K562 (cell line): ENCODE measurements around the gene PTCRA. TPM values are rescaled to one million over a fixed set of nuclear protein-coding genes. Genes with fewer than 3 reads are reported as not detected.

ENCODE experiments used
- ATF1 ChIP-seq, 2 experiments: fragments of 450-650 bp in 1 of 2; IDR thresholded peaks; 2 replicates each; pipeline ENCODE4 v1.6.1; 2016; ENCODE audit warnings: missing compliant biosample characterization in 1 of 2, missing genetic modification characterization in 1 of 2
- BCL6 ChIP-seq: fragments of 250-450 bp; sonication (Bioruptor Pico); IDR thresholded peaks from 2 replicates; pipeline ENCODE4 v1.4.0; 2020
- CCAR2 ChIP-seq: fragments of 200-400 bp; formaldehyde crosslinking; IDR thresholded peaks from 2 replicates; pipeline ENCODE4 v1.6.1; 2017; ENCODE audit warnings: mild to moderate bottlenecking, low read depth, low read length
- CEBPG ChIP-seq, 3 experiments: fragments of 200-800 bp in 1 of 3; sonication (Bioruptor generic) in 1 of 3; sonication (generic) in 1 of 3; formaldehyde crosslinking in 1 of 3; IDR thresholded peaks in 2 of 3; conservative IDR thresholded peaks in 1 of 3; 2 replicates each; pipeline versions ENCODE4 v1.6.1 to v1.8.0; 2016 to 2022; ENCODE audit warnings: missing compliant biosample characterization in 2 of 3, missing genetic modification characterization in 2 of 3, mild to moderate bottlenecking in 1 of 3, missing genetic modification reagents in 1 of 3
- CREBBP ChIP-seq: IDR thresholded peaks from one replicate; pipeline ENCODE4 v1.6.1; 2012; ENCODE audit warnings: low read depth, mild to moderate bottlenecking, control low read depth, inconsistent platforms, low read length
- ELF1 ChIP-seq: fragments of 200-800 bp; sonication (Bioruptor generic); IDR thresholded peaks from 2 replicates; pipeline ENCODE4 v1.6.1; 2016; ENCODE audit warnings: missing genetic modification characterization, missing compliant biosample characterization
- FOXA3 ChIP-seq, 2 experiments: fragments of 450-650 bp in 1 of 2; sonication (generic) in 1 of 2; formaldehyde crosslinking; IDR thresholded peaks in 1 of 2; conservative IDR thresholded peaks in 1 of 2; 2 replicates each; pipeline versions ENCODE4 v1.4.0 to v1.8.0; 2020 to 2022; ENCODE audit warnings: mild to moderate bottlenecking in 2 of 2, missing genetic modification reagents in 1 of 2
- HNRNPK ChIP-seq: fragments of 200-400 bp; formaldehyde crosslinking; IDR thresholded peaks from one replicate; pipeline ENCODE4 v1.6.1; 2018; ENCODE audit warnings: mild to moderate bottlenecking, low read depth, low read length; ENCODE audit not compliant: poor library complexity, severe bottlenecking
- L3MBTL2 ChIP-seq: fragments of 450-650 bp; IDR thresholded peaks from 2 replicates; pipeline ENCODE4 v1.6.1; 2016; ENCODE audit warnings: mild to moderate bottlenecking, moderate library complexity
- LARP7 ChIP-seq: fragments of 450-650 bp; IDR thresholded peaks from 2 replicates; pipeline ENCODE4 v1.6.1; 2016
- MAZ ChIP-seq, 2 experiments: fragments of 450-650 bp in 1 of 2; sonication (generic) in 1 of 2; formaldehyde crosslinking; IDR thresholded peaks in 1 of 2; conservative IDR thresholded peaks in 1 of 2; 2 replicates each; pipeline versions ENCODE4 v1.4.0 to v1.5.0; 2020; ENCODE audit warnings: mild to moderate bottlenecking in 1 of 2, missing genetic modification reagents in 1 of 2
- POLR3A ChIP-seq: IDR thresholded peaks from 2 replicates; pipeline ENCODE4 v1.6.1; 2011; ENCODE audit warnings: borderline replicate concordance, mild to moderate bottlenecking, moderate library complexity; ENCODE audit not compliant: insufficient read length, insufficient read depth; ENCODE audit errors: extremely low read depth
- SMC3 ChIP-seq: conservative IDR thresholded peaks from 2 replicates; pipeline ENCODE4 v1.6.1; 2011; ENCODE audit warnings: low read depth, low read length, improper control_type of control experiment; ENCODE audit not compliant: insufficient read depth
- SNRNP70 ChIP-seq: fragments of 200-400 bp; formaldehyde crosslinking; optimal IDR thresholded peaks from 2 replicates; pipeline ENCODE3; 2017; ENCODE audit warnings: low read depth, low read length
- TAL1 ChIP-seq: fragments of 450-650 bp; IDR thresholded peaks from 2 replicates; pipeline ENCODE4 v1.6.1; 2016; ENCODE audit warnings: mild to moderate bottlenecking
- ZKSCAN1 ChIP-seq: fragments of 150-350 bp; IDR thresholded peaks from 2 replicates; pipeline ENCODE4 v1.6.1; 2016; ENCODE audit warnings: low read depth, low read length
- ZNF165 ChIP-seq: fragments of 250-450 bp; sonication (Bioruptor Pico); IDR thresholded peaks from 2 replicates; pipeline ENCODE4 v1.4.0; 2020; ENCODE audit warnings: borderline replicate concordance
- ZNF785 ChIP-seq: fragments of 250-450 bp; sonication (Bioruptor Pico); IDR thresholded peaks from 2 replicates; pipeline ENCODE4 v1.4.0; 2020; ENCODE audit warnings: mild to moderate bottlenecking
- polyA plus RNA-seq, 8 experiments: library from polyadenylated mRNA; depleted of rRNA in 4 of 8; stranded (reverse) in 5 of 8; unstranded in 3 of 8; fragments of >200 nt; fragmentation: Nextera tagmentation in 2 of 8; fragmentation: Illumina TruSeq in 1 of 8; extraction: Ambion mirVana in 2 of 8; extraction: Trizol in 1 of 8; gene quantifications; 2 replicates each; pipeline versions ENCODE4 v1.2.1 to v1.2.3, GENCODE V29; 2011 to 2014; ENCODE audit warnings: inconsistent platforms in 1 of 8, missing spikeins in 1 of 8
- total RNA-seq, 7 experiments: library from RNA; depleted of rRNA in 6 of 7; stranded (reverse); fragments of >200 nt in 6 of 7; fragmentation: Illumina TruSeq in 2 of 7; extraction: Trizol in 2 of 7; gene quantifications; 2 replicates each; pipeline versions ENCODE4 v1.2.1 to v1.2.3, GENCODE V29; 2011 to 2021; ENCODE audit warnings: low replicate concordance in 1 of 7
- TF ChIP-seq, protein P1 (sequence below): fragments of 450-650 bp; IDR thresholded peaks from 2 replicates; pipeline ENCODE4 v1.6.1; 2017; ENCODE audit warnings: mild to moderate bottlenecking, moderate library complexity
- TF ChIP-seq, protein P2 (sequence below): fragments of 250-450 bp; sonication (Bioruptor Pico); IDR thresholded peaks from 2 replicates; pipeline ENCODE4 v1.5.0; 2022; ENCODE audit warnings: mild to moderate bottlenecking
- TF ChIP-seq, protein P3 (sequence below): fragments of 450-650 bp; IDR thresholded peaks from 2 replicates; pipeline ENCODE4 v1.6.1; 2016; ENCODE audit warnings: missing biosample characterization, missing genetic modification characterization

Gene PTCRA
- total and polyA plus RNA-seq, 9 of the 15 experiments (the other 6 are each of a cell fraction or from before 2014, with no cell fraction given) = 0.21 TPM; not detected in 8

DNA sequence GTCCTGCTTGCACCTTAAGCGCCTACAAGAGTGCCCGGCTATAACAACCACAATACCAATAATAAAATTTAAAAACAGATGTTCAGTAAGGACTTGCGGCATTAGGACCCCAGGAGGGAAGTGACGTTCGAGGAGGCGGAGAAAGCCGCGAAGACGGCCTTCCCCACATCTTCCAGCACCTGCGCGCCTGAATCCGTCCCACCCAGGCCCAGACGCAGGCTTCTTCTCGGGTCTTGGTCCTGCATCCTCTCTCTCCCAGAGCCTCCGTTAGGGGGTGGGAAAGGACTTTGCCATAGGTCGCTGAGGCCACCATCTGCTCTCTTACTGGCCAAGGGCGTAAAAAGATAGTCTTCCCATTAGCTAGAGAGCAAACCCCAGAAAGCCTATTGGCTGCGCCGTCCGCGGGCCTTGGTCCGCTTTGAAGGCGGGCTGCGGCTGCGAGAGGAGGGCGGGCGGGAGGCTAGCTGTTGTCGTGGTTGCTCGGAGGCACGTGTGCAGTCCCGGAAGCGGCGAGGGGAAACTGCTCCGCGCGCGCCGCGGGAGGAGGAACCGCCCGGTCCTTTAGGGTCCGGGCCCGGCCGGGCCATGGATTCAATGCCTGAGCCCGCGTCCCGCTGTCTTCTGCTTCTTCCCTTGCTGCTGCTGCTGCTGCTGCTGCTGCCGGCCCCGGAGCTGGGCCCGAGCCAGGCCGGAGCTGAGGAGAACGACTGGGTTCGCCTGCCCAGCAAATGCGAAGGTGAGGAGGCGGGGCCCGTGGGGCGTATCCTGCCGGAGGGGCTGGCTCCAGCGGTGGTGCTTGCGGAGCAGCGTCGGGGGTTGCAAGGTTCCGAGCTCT is 13.3 kb downstream of the PTCRA start, which contains the start of gene CNPY3 (continued):
- TF ChIP-seq CEBPG (CRISPR knock-in tag; IDR thresholded peaks at IDR 0.05) = no peak
- TF ChIP-seq CEBPG (tag; conservative IDR thresholded peaks at IDR 0.05 in 1 of 2, IDR thresholded peaks at IDR 0.05 in 1 of 2) = no peak
- TF ChIP-seq CCAR2 = no peak
- TF ChIP-seq CREBBP = no peak
- peak; percentile 75 to 84 for TF ChIP-seq MAZ (CRISPR knock-in tag; conservative IDR thresholded peaks at IDR 0.05 in 1 of 2, IDR thresholded peaks at IDR 0.05 in 1 of 2)
- TF ChIP-seq LARP7 = no peak
- TF ChIP-seq POLR3A = no peak
- TF ChIP-seq L3MBTL2 = peak; percentile 100
- TF ChIP-seq, protein P1, sequence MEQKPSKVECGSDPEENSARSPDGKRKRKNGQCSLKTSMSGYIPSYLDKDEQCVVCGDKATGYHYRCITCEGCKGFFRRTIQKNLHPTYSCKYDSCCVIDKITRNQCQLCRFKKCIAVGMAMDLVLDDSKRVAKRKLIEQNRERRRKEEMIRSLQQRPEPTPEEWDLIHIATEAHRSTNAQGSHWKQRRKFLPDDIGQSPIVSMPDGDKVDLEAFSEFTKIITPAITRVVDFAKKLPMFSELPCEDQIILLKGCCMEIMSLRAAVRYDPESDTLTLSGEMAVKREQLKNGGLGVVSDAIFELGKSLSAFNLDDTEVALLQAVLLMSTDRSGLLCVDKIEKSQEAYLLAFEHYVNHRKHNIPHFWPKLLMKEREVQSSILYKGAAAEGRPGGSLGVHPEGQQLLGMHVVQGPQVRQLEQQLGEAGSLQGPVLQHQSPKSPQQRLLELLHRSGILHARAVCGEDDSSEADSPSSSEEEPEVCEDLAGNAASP = no peak
- TF ChIP-seq, protein P2, sequence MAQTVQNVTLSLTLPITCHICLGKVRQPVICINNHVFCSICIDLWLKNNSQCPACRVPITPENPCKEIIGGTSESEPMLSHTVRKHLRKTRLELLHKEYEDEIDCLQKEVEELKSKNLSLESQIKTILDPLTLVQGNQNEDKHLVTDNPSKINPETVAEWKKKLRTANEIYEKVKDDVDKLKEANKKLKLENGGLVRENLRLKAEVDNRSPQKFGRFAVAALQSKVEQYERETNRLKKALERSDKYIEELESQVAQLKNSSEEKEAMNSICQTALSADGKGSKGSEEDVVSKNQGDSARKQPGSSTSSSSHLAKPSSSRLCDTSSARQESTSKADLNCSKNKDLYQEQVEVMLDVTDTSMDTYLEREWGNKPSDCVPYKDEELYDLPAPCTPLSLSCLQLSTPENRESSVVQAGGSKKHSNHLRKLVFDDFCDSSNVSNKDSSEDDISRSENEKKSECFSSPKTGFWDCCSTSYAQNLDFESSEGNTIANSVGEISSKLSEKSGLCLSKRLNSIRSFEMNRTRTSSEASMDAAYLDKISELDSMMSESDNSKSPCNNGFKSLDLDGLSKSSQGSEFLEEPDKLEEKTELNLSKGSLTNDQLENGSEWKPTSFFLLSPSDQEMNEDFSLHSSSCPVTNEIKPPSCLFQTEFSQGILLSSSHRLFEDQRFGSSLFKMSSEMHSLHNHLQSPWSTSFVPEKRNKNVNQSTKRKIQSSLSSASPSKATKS (CRISPR knock-in tag) = no peak
- TF ChIP-seq, protein P3, sequence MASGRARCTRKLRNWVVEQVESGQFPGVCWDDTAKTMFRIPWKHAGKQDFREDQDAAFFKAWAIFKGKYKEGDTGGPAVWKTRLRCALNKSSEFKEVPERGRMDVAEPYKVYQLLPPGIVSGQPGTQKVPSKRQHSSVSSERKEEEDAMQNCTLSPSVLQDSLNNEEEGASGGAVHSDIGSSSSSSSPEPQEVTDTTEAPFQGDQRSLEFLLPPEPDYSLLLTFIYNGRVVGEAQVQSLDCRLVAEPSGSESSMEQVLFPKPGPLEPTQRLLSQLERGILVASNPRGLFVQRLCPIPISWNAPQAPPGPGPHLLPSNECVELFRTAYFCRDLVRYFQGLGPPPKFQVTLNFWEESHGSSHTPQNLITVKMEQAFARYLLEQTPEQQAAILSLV = no peak
- no peak for TF ChIP-seq SNRNP70
- TF ChIP-seq HNRNPK = no peak
- TF ChIP-seq ZKSCAN1 = peak; percentile 43; the same call in 1 of the 2 replicates
- no peak for TF ChIP-seq SMC3
- TF ChIP-seq ZNF165 (CRISPR knock-in tag) = no peak
- no peak for TF ChIP-seq ZNF785 (CRISPR knock-in tag)
- 0 out of 2 replicates have a peak, but pooled peaks have one; percentile 2 for TF ChIP-seq TAL1
- no peak; a peak in 1 of 4 replicates for TF ChIP-seq FOXA3 (CRISPR knock-in tag; conservative IDR thresholded peaks at IDR 0.05 in 1 of 2, IDR thresholded peaks at IDR 0.05 in 1 of 2)
- TF ChIP-seq ELF1 (tag) = peak; percentile 97
- no peak; the same call in 1 of the 2 replicates for TF ChIP-seq ATF1 (CRISPR knock-in tag; IDR thresholded peaks at IDR 0.05)
- peak; percentile 93 for TF ChIP-seq ATF1 (tag; IDR thresholded peaks at IDR 0.05)
- TF ChIP-seq BCL6 = no peak
